Chondrocyte (in vitro differentiated cells): Measurements from ENCODE around the gene NUAK1. TPM values are rescaled to one million over a fixed set of nuclear protein-coding genes. Genes with fewer than 3 reads are reported as not detected.

Source experiments
- DNase-seq: peaks from one replicate; pipeline ENCODE4 v3.0.0; 2021; ENCODE audit warnings: mixed read lengths, low spot score
- H3K27ac Mint-ChIP-seq: one replicate; pipeline ENCODE4 v1.8.0; 2021; ENCODE audit warnings: mild to moderate bottlenecking, moderate library complexity, mixed read lengths; ENCODE audit not compliant: unreplicated experiment
- H3K27me3 Mint-ChIP-seq: 2 replicates; pipeline ENCODE4 v1.8.0; 2021; ENCODE audit warnings: low read depth, mixed read lengths
- H3K36me3 Mint-ChIP-seq: 2 replicates; pipeline ENCODE4 v1.8.0; 2021; ENCODE audit warnings: low read depth, mixed read lengths
- H3K4me1 Mint-ChIP-seq: 2 replicates; pipeline ENCODE4 v1.8.0; 2021; ENCODE audit warnings: low read depth, mild to moderate bottlenecking, mixed read lengths
- H3K4me3 Mint-ChIP-seq: one replicate; pipeline ENCODE4 v1.8.0; 2021; ENCODE audit warnings: mild to moderate bottlenecking, moderate library complexity, mixed read lengths; ENCODE audit not compliant: unreplicated experiment
- H3K9me3 Mint-ChIP-seq: 2 replicates; pipeline ENCODE4 v1.8.0; 2021; ENCODE audit warnings: low read depth, mixed read lengths
- CTCF ChIP-seq: fragments of 200-600 bp; sonication (generic); IDR thresholded peaks from 2 replicates; pipeline ENCODE4 v1.5.0; 2021; ENCODE audit warnings: antibody characterized with exemption, mild to moderate bottlenecking, moderate library complexity
- total RNA-seq: library from RNA; stranded (reverse); gene quantifications from 3 replicates; pipeline ENCODE4 v1.2.1, GENCODE V29; 2021

Gene NUAK1
- total RNA-seq, 1 donor from 2014 or later, result 78.1 TPM

- Mint-ChIP-seq H3K27me3 (no peaks in the 10 kb centered on the region), H3K4me3 (no peak overlapping the region), H3K27ac (no peak overlapping the region), H3K36me3 (peaks cover 2% of the 10 kb centered on the region), H3K9me3 (peaks cover 2% of the 10 kb centered on the region), H3K4me1 (peaks cover 41% of the 10 kb centered on the region)
- TF ChIP-seq CTCF, result no peak
- no peak for DNase-seq
Observed at GRCh38 chr12:106027911-106028310, 110.8 kb downstream of the NUAK1 start.

GRCh38 chr12:106027286-106027685 lies 111.5 kb downstream of the NUAK1 start:
- H3K27ac Mint-ChIP-seq, result no peak overlapping the region
- TF ChIP-seq CTCF, result no peak
- peaks cover 2% of the 10 kb centered on the region for H3K9me3 Mint-ChIP-seq
- peaks cover 43% of the 10 kb centered on the region for H3K4me1 Mint-ChIP-seq
- no peak for DNase-seq
- H3K4me3 Mint-ChIP-seq, result no peak overlapping the region
- H3K27me3 Mint-ChIP-seq, result no peaks in the 10 kb centered on the region
- H3K36me3 Mint-ChIP-seq, result peaks cover 2% of the 10 kb centered on the region

GRCh38 chr12:106025129-106025528 lies 113.6 kb downstream of the NUAK1 start:
- H3K4me1 Mint-ChIP-seq, result peaks cover 42% of the 10 kb centered on the region

GRCh38 chr12:106023039-106023438 lies 115.7 kb downstream of the NUAK1 start:
- no peak for TF ChIP-seq CTCF
- Mint-ChIP-seq H3K9me3 (peaks cover 17% of the 10 kb centered on the region), H3K27me3 (no peaks in the 10 kb centered on the region), H3K4me1 (peaks cover 31% of the 10 kb centered on the region), H3K36me3 (peaks cover 7% of the 10 kb centered on the region), H3K4me3 (no peak overlapping the region), H3K27ac (peak overlapping the region; percentile 3)
- DNase-seq, result no peak

More at GRCh38 chr12:106025129-106025528, 113.6 kb downstream of the NUAK1 start:
- DNase-seq, result no peak
- no peak for TF ChIP-seq CTCF
- Mint-ChIP-seq H3K27ac (no peak overlapping the region), H3K27me3 (no peaks in the 10 kb centered on the region), H3K36me3 (peaks cover 2% of the 10 kb centered on the region), H3K9me3 (peaks cover 6% of the 10 kb centered on the region), H3K4me3 (no peak overlapping the region)

GRCh38 chr12:106022568-106023012 lies 116.2 kb downstream of the NUAK1 start:
- DNase-seq, result no peak
- Mint-ChIP-seq H3K4me1 (peaks cover 31% of the 10 kb centered on the region), H3K27me3 (no peaks in the 10 kb centered on the region), H3K9me3 (peaks cover 21% of the 10 kb centered on the region), H3K27ac (peak overlapping the region; percentile 3), H3K36me3 (peaks cover 7% of the 10 kb centered on the region), H3K4me3 (no peak overlapping the region)
- TF ChIP-seq CTCF, result no peak
